ENCODE results near the gene RIC8A. TPM values are rescaled to one million over a fixed set of nuclear protein-coding genes. Genes with fewer than 3 reads are reported as not detected.
"Not testable (repeated sequence)": the region's sequence is repeated elsewhere in the genome, so short reads cannot be mapped to it uniquely, and the experiment has no call there.

RIC8A gene
- total RNA-seq = 116 and 131 TPM in 2 replicates

DNA sequence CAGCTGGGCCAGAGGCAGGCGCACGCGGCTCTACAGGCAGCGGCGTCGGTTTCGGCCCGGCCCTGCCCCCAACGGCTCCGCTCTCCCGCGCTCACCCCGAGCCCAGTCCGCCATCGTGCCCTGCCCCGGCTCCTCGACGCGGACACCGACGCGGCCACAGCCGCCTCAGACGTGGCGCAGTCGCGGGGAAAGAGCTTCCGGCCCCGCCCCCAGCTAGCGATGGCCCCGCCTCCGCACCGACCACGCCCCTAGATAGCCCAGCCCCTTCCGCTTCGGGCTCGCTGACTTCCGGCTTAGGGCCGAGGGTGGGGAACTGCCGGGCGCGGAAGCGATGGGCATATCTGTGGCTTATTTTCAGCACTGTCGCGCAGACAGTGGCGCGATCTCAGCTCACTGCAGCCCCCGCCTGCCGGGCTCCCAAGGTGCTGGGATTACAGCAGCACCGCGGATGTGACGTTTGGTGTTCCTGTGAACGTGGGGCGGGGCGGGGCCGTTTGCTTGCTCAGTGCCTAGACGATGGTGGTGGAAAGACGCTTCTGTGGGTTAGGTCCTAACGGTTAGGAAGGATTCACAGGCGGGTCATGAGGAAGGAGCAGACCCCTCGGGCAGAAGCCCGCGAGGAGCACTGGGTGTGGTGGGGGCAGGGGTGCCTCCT is at the start of gene RIC8A, which contains the start of gene BET1L:
RIC8A (plus strand) TSS at position 501 of the 655 bp plus-strand sequence. CDS start 1,147 bp downstream, outside the sequence.
BET1L (minus strand) TSS at position 192 of the 655 bp plus-strand sequence; CDS start at position 114, 78 bp downstream.
- no peaks in the 10 kb centered on the region for H3K27me3 ChIP-seq (ENCODE audit: control insufficient read depth, insufficient read depth, low read length)
- no peak for TF ChIP-seq CTCF (IDR thresholded peaks at IDR 0.05; ENCODE audit: insufficient read depth, low read length, poor library complexity, severe bottlenecking)
- H3K36me3 ChIP-seq (ENCODE audit: control insufficient read depth, insufficient read depth, low read length) = peaks cover 11% of the 10 kb centered on the region
- H3K4me3 ChIP-seq (ENCODE audit: low read depth, low read length) = peak within 1 kb of the TSS; percentile 90
- peak; percentile 96 for DNase-seq (ENCODE audit: low read depth)

DNA sequence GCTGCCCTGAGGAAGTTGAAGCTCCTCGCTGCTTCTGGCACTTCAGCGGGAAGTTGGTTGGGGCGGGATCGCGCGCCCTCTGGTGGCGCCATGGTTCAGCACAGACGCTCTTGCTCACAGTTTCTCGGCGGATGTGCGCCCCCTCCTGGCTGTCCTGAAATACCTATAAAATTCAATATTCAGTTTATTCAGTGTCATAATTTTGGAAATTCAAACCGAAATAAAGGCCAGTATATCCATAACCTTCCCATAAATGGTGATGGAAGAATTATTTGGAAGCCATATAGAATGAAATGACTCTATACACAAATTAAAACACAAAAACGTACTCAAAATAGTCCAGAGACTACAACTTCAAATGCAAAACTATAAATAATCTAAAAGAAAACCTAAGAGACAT is 27.3 kb upstream of the RIC8A start:
- H3K4me3 ChIP-seq (ENCODE audit: low read depth, low read length); H3K27me3 ChIP-seq (ENCODE audit: control insufficient read depth, insufficient read depth, low read length); DNase-seq (ENCODE audit: low read depth); H3K36me3 ChIP-seq (ENCODE audit: control insufficient read depth, insufficient read depth, low read length): not testable (repeated sequence)

GRCh38 chr11:189200-189783 is 18.2 kb upstream of the RIC8A start:
- H3K36me3 ChIP-seq (ENCODE audit: control insufficient read depth, insufficient read depth, low read length); H3K27me3 ChIP-seq (ENCODE audit: control insufficient read depth, insufficient read depth, low read length); DNase-seq (ENCODE audit: low read depth); H3K4me3 ChIP-seq (ENCODE audit: low read depth, low read length): not testable (repeated sequence)
- peak; percentile 8 for TF ChIP-seq CTCF (IDR thresholded peaks at IDR 0.05; ENCODE audit: insufficient read depth, low read length, poor library complexity, severe bottlenecking)

- not testable (repeated sequence) for H3K27me3 ChIP-seq (ENCODE audit: control insufficient read depth, insufficient read depth, low read length); H3K36me3 ChIP-seq (ENCODE audit: control insufficient read depth, insufficient read depth, low read length); H3K4me3 ChIP-seq (ENCODE audit: low read depth, low read length); DNase-seq (ENCODE audit: low read depth)
Measured at GRCh38 chr11:189843-190311, 17.6 kb upstream of the RIC8A start.

GRCh38 chr11:190546-190945 is 17.0 kb upstream of the RIC8A start:
- not testable (repeated sequence) for H3K4me3 ChIP-seq (ENCODE audit: low read depth, low read length); H3K27me3 ChIP-seq (ENCODE audit: control insufficient read depth, insufficient read depth, low read length); H3K36me3 ChIP-seq (ENCODE audit: control insufficient read depth, insufficient read depth, low read length); DNase-seq (ENCODE audit: low read depth)

DNA sequence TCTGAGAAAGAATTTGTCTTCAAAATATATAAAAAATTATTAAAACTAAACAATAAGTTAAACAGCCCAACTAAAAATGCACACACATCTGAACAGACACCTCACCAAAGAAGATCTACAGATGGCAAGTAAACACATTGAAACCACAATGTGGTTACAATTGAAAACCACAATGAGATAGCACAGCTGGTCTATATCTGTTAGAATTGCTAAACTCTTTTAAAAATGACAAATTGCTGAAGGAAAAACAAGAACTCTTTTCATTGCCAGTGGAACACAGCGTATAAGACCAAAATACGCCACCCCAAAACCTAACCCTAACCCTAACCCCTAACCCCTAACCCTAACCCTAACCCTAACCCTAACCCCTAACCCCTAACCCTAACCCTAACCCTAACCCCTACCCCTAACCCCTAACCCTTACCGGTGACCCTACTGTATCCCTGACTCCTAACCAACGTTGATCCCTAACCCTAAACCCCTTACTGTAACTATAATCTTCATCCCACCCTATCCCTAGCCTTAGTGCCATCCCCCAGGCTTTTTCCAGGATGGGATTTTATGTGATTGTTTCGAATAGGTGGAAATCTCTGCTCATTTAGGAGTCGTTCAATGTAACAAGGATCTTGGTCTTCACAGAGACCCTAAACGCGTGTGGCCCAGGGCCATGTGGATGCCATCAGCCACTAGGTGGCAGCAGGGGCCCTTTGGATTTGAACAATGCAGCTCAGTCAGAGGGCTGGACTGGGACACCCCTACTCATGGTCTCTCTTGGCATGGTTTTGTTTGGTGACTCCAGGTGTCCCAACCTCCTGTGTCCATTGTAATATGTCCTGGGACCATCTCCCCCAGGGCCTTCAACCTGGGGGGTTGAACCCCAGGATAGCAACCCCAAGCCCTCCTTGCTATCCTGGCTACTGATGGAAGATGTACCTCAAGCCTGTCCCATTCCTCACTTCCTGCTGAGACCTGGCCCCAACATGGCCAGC is 15.7 kb upstream of the RIC8A start:
- H3K4me3 ChIP-seq (ENCODE audit: low read depth, low read length); H3K36me3 ChIP-seq (ENCODE audit: control insufficient read depth, insufficient read depth, low read length); DNase-seq (ENCODE audit: low read depth); H3K27me3 ChIP-seq (ENCODE audit: control insufficient read depth, insufficient read depth, low read length): not testable (repeated sequence)
- peak; percentile 11 for TF ChIP-seq CTCF (IDR thresholded peaks at IDR 0.05; ENCODE audit: insufficient read depth, low read length, poor library complexity, severe bottlenecking)

DNA sequence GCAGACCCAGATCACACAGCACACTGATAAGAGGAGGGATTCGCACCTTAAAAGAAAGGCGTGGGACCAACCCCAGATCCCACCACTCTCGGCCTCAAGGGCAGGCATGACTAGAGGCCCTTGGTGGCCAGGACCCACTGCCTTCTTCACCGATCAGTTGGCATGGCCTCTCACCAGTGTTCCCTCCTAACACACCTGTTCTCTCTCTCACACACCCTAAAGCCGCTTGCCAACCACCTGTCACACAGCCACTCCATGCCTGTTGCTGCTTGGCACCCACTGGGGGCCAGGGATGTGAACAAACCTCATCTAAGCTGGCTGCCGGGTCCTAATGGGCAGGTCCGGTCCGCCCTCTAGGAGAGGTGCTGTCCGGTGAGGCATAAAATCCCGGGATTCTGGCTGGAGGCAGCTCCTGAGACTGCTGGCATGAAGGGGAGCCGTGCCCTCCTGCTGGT is 14.8 kb upstream of the RIC8A start, which contains the start of gene SCGB1C1:
SCGB1C1 (plus strand) TSS at position 405 of the 455 bp plus-strand sequence; CDS start at position 427, 22 bp downstream.
- DNase-seq (ENCODE audit: low read depth); H3K4me3 ChIP-seq (ENCODE audit: low read depth, low read length); H3K36me3 ChIP-seq (ENCODE audit: control insufficient read depth, insufficient read depth, low read length); H3K27me3 ChIP-seq (ENCODE audit: control insufficient read depth, insufficient read depth, low read length): not testable (repeated sequence)

DNA sequence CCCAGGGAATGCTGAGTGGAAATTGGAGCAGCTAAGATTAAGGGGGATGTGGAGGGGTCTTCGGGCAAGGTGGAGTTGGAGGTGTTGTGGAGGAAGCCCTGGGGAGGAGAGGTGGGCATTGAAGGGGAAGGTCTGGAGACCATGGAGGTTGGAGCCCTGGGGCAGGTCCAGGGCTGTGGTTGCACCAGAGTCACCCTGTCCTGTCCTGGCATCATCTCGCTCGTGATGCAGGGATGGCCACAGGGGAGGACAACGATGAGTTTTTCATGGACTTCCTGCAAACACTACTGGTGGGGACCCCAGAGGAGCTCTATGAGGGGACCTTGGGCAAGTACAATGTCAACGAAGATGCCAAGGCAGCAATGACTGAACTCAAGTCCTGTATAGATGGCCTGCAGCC is 14.0 kb upstream of the RIC8A start:
- H3K4me3 ChIP-seq (ENCODE audit: low read depth, low read length); H3K27me3 ChIP-seq (ENCODE audit: control insufficient read depth, insufficient read depth, low read length); DNase-seq (ENCODE audit: low read depth); H3K36me3 ChIP-seq (ENCODE audit: control insufficient read depth, insufficient read depth, low read length): not testable (repeated sequence)
